Naive thymus-derived CD4-positive, alpha-beta T cell (primary cell): Measurements from ENCODE around the gene WNT3A. TPM values are rescaled to one million over a fixed set of nuclear protein-coding genes. Genes with fewer than 3 reads are reported as not detected.

Experiments used
- ATAC-seq: fragments of 150-1000 bp; cut with Tn5 transposase; 2 replicates; pipeline ENCODE4 v1.10.0; 2021; ENCODE audit warnings: mild to moderate bottlenecking, moderate library complexity
- CTCF ChIA-PET: fragments of 350-600 bp; sonication (Branson Sonifier 250); formaldehyde crosslinking; loops from one replicate; lab custom pipeline; 2021; ENCODE audit warnings: antibody characterized with exemption; lab: Charles Lee
- POLR2A ChIA-PET: fragments of 350-600 bp; sonication (Branson Sonifier 250); formaldehyde crosslinking; loops from one replicate; lab custom pipeline; 2021; ENCODE audit warnings: antibody characterized with exemption, inconsistent platforms; lab: Charles Lee
- DNase-seq, 9 donors: peaks; one replicate each; pipeline versions ENCODE4 v3.0.0 to v3.0.0-alpha.2; 2020 to 2022; ENCODE audit warnings: mixed read lengths in 1 of 9
- H3K27ac ChIP-seq: one replicate; pipeline ENCODE4 v1.7.0; 2013; ENCODE audit warnings: mild to moderate bottlenecking, low read depth, low read length, moderate library complexity
- H3K27me3 ChIP-seq, 2 donors: one replicate each; pipeline ENCODE4 v1.7.0; 2013; ENCODE audit warnings: low read length in 2 of 2, mild to moderate bottlenecking in 2 of 2, moderate library complexity in 2 of 2; ENCODE audit not compliant: control insufficient read depth in 2 of 2, insufficient read depth in 2 of 2
- H3K36me3 ChIP-seq, 3 experiments: 1 replicate in 2 of 3; 2 replicates in 1 of 3; pipeline ENCODE4 v1.7.0; 2013; ENCODE audit warnings: low read length in 3 of 3, mild to moderate bottlenecking in 3 of 3, moderate library complexity in 1 of 3; ENCODE audit not compliant: insufficient read depth in 3 of 3, control insufficient read depth in 2 of 3
- H3K4me1 ChIP-seq, 2 donors: one replicate each; pipeline ENCODE4 v1.7.0; 2013; ENCODE audit warnings: low read length in 2 of 2, mild to moderate bottlenecking in 2 of 2, moderate library complexity in 1 of 2; ENCODE audit not compliant: control insufficient read depth in 2 of 2, insufficient read depth in 2 of 2
- H3K4me3 ChIP-seq: 2 replicates; pipeline ENCODE4 v1.7.0; 2013; ENCODE audit warnings: mild to moderate bottlenecking, low read length
- H3K9me3 ChIP-seq, 3 experiments: 1 replicate in 2 of 3; 2 replicates in 1 of 3; pipeline ENCODE4 v1.7.0; 2013; ENCODE audit warnings: low read length in 3 of 3; ENCODE audit not compliant: control insufficient read depth in 2 of 3
- H3K27ac Mint-ChIP-seq, 9 donors: one replicate each; pipeline ENCODE4 v1.8.0; 2020 to 2022; ENCODE audit warnings: mixed read lengths in 9 of 9, mild to moderate bottlenecking in 8 of 9, moderate library complexity in 5 of 9, inconsistent platforms in 2 of 9
- H3K27me3 Mint-ChIP-seq, 5 donors: one replicate each; pipeline ENCODE4 v1.8.0; 2021 to 2022; ENCODE audit warnings: mixed read lengths in 5 of 5, mild to moderate bottlenecking in 1 of 5
- H3K36me3 Mint-ChIP-seq, 5 donors: one replicate each; pipeline ENCODE4 v1.8.0; 2020 to 2022; ENCODE audit warnings: mixed read lengths in 5 of 5, mild to moderate bottlenecking in 3 of 5, inconsistent platforms in 1 of 5
- H3K4me1 Mint-ChIP-seq, 7 donors: one replicate each; pipeline ENCODE4 v1.8.0; 2020 to 2022; ENCODE audit warnings: mixed read lengths in 7 of 7, mild to moderate bottlenecking in 3 of 7, inconsistent platforms in 1 of 7
- H3K4me3 Mint-ChIP-seq, 10 donors: one replicate each; pipeline ENCODE4 v1.8.0; 2020 to 2022; ENCODE audit warnings: mild to moderate bottlenecking in 10 of 10, mixed read lengths in 10 of 10, moderate library complexity in 6 of 10, inconsistent platforms in 2 of 10
- H3K9me3 Mint-ChIP-seq, 11 donors: one replicate each; pipeline ENCODE4 v1.8.0; 2020 to 2022; ENCODE audit warnings: mixed read lengths in 11 of 11, mild to moderate bottlenecking in 4 of 11, inconsistent platforms in 1 of 11, moderate library complexity in 1 of 11
- intact Hi-C, 2 donors: fragments of 100-400 bp; cut with micrococcal nuclease; formaldehyde crosslinking; loops; one replicate each; pipeline ENCODE4 v1.15.1; 2023
- polyA plus RNA-seq, 2 donors: library from polyadenylated mRNA; unstranded; fragments of 300-500 nt; fragmentation: Illumina TruSeq; gene quantifications; one replicate each; pipeline ENCODE4 v1.2.3, GENCODE V29; 2021
- total RNA-seq, 6 experiments: library from RNA in 5 of 6; stranded (reverse) in 5 of 6; gene quantifications; 1 replicate in 5 of 6; 2 replicates in 1 of 6; pipeline ENCODE4 v1.2.3 and lab custom pipeline; 2021 to 2026

WNT3A gene
- total and polyA plus RNA-seq, 7 experiments from 2014 or later = not detected

DNA sequence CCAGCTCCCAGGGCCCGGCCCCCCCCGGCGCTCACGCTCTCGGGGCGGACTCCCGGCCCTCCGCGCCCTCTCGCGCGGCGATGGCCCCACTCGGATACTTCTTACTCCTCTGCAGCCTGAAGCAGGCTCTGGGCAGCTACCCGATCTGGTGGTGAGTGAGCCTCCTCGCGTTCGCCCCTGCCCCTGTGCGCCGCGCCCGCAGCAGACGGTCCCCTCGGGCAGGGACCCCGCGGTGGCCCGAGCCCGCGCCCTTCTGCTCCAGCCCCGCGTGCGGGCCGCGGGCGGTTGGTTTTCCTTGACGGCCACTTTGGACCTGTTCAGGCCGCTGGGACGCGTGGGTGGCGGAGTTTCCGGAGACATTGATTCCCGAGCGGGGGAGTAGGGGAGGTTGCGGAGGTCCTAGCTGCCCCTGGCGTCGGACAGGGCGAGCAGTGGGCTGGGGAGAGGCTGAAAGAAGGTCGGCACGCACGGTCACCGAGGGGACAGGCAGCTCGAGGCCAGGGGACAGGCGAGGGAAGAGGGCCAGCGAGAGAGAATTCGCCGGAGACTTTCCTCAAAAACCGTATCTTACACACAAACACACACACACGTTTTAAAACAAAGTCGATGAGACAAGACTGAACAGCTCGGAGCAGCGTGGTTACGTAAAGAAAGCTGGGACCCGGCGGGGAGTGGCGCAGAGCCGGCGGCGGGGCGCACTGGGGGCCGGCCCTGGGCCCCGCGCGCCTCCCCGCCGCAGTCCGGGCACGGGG, 427 bp downstream of the WNT3A start:
- intact Hi-C loops = no loop called here
- peaks cover 0 to 16% (median 8%) of the 10 kb centered on the region in 7 donors for H3K4me1 Mint-ChIP-seq
- H3K27ac Mint-ChIP-seq = no peak overlapping the region
- ATAC-seq (no peak), DNase-seq (peak in 2 of 9 donors; percentile 3 to 18)
- Histone ChIP-seq H3K27ac (no peak overlapping the region), H3K36me3 (no peaks in the 10 kb centered on the region), H3K9me3 (no peaks in the 10 kb centered on the region), H3K27me3 (peaks cover 6 to 17% of the 10 kb centered on the region in 2 donors), H3K4me1 (no peaks in the 10 kb centered on the region), H3K4me3 (no peak overlapping the region)
- H3K4me3 Mint-ChIP-seq = peak overlapping the region in 2 of 10 donors; percentile 40 to 73
- CTCF ChIA-PET = no interaction called here
- H3K27me3 Mint-ChIP-seq = peaks cover 38 to 71% (median 53%) of the 10 kb centered on the region in 5 donors
- H3K9me3 Mint-ChIP-seq = no peaks in the 10 kb centered on the region
- H3K36me3 Mint-ChIP-seq = no peaks in the 10 kb centered on the region
- POLR2A ChIA-PET = interaction anchor here (0.6 kb wide), 1 partner anchor 38 kb away, joined by 3 read pairs; no protein-coding TSS in a partner anchor

DNA sequence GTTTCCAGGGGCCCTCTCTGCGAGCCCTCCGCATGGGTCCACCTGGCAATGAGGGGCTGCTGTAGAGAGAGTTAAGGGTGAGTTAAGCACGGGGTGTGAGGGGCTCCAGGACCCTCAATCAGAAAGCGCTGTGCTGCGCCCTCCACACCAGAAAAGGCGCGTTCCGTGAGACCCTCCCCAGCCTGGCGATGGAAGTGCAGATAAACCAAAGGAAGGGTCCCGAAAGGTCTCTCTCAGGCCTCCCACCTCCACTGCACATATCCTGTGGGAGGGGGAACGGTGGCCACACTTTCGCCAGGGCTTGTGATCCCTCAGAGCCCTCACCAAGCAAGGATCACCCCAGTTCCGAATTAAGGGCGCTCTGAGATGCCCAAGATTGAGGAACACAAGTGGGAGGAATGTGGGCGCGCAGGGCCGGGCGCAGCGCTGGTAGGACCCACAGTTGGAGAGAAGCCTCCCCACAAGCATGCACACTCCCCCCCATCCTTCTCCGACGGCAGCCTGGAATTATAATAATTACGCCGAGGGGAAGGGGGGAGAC, 1.1 kb downstream of the WNT3A start:
- H3K27ac ChIP-seq = no peak overlapping the region
- no peaks in the 10 kb centered on the region for H3K4me1 ChIP-seq
- H3K36me3 ChIP-seq = no peaks in the 10 kb centered on the region
- Mint-ChIP-seq H3K27me3 (peaks cover 36 to 66% (median 48%) of the 10 kb centered on the region in 5 donors), H3K27ac (no peak overlapping the region), H3K9me3 (no peaks in the 10 kb centered on the region), H3K4me3 (peak overlapping the region in 2 of 10 donors; percentile 52 to 73), H3K36me3 (no peaks in the 10 kb centered on the region), H3K4me1 (peaks cover 0 to 16% (median 8%) of the 10 kb centered on the region in 7 donors)
- ChIA-PET POLR2A (interaction anchor here (0.6 kb wide), 1 partner anchor 37 kb away, joined by 3 read pairs; no protein-coding TSS in a partner anchor), CTCF (no interaction called here)
- peaks cover 6 to 17% of the 10 kb centered on the region in 2 donors for H3K27me3 ChIP-seq
- ATAC-seq = no peak
- DNase-seq = peak in 1 of 9 donors; percentile 19
- no peaks in the 10 kb centered on the region for H3K9me3 ChIP-seq
- no peak overlapping the region for H3K4me3 ChIP-seq
- intact Hi-C loops = no loop called here

DNA sequence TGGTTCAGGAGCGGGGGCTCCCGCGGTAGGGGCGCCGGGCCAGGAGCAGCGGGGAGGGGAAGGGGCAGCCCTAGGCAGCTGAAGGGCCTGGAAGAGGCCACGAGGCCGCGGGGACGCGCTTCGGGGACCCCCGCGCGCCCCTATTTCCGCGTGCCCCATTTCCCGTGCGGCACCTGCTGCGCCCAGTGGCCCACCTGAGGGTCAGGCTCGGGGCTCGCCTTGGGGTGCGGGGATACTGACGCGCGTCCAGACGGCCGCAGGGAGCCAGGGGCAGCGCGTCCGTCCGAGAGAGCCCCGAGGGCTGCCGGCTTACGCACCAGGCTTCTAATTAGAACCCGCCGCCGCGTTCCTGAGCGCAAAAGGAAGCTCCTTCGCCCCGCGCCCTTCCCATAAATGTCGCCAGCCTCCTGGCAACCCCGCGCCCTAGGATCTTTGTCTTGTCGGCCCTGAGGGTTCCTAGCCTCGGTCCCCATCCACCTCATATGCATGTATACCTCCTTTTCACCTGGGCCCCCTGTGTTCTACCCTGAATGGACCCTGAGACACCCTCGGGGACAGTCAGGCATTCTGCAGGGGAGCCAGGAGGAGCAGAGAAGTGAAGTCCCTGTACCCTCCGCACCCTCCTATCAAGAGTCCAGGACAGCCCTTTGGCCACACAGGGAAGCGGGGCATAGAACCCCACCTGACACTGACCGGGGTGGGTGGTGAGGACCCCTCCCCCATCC, 1.8 kb downstream of the WNT3A start:
- Histone ChIP-seq H3K27ac (no peak overlapping the region), H3K27me3 (peaks cover 6 to 17% of the 10 kb centered on the region in 2 donors), H3K36me3 (no peaks in the 10 kb centered on the region), H3K4me3 (no peak overlapping the region), H3K9me3 (no peaks in the 10 kb centered on the region), H3K4me1 (no peaks in the 10 kb centered on the region)
- intact Hi-C loops = no loop called here
- ATAC-seq (no peak), DNase-seq (peak in 1 of 9 donors; percentile 19)
- H3K9me3 Mint-ChIP-seq = no peaks in the 10 kb centered on the region
- peak overlapping the region in 9 of 10 donors; percentile 29 to 74 (median 36) for H3K4me3 Mint-ChIP-seq
- H3K27me3 Mint-ChIP-seq = peaks cover 32 to 62% (median 45%) of the 10 kb centered on the region in 5 donors
- H3K27ac Mint-ChIP-seq = no peak overlapping the region
- CTCF ChIA-PET = no interaction called here
- POLR2A ChIA-PET = no interaction called here
- H3K36me3 Mint-ChIP-seq = no peaks in the 10 kb centered on the region
- peaks cover 0 to 16% (median 8%) of the 10 kb centered on the region in 7 donors for H3K4me1 Mint-ChIP-seq

DNA sequence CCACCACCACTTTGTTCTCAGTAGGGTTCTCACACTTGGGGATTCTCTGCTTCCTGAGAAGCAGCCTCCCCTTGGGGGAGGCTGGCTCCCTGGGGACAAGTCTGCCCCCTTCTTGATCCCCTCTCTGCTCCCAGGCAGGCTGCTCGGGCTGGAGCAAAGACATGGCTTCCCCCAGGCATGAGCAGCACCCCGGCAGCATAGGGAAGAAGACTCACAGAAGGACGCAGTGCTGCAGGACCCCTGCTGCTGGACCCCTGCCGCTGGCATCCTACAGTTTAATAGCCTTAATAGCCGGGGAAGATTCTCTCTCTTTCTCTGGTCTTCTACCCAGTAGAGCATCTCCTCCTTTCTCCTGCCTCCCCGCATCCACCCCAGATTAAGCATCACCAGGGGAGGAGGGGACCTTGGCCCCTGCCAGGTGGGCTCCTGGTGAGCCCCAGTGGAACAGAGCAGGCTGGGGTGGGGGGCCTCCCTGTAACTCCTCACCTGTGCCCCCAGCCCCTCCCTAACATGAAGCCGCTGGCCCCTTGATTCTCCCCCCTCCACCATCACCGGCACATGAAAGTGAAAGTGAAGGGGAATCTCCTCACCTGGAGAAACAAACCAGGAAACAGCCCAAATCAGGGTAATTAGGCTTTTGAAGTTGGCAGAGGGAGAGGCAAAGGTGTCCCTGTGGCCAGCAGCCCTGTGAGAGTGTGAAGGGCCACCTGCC, 2.5 kb downstream of the WNT3A start:
- H3K36me3 ChIP-seq = no peaks in the 10 kb centered on the region
- CTCF ChIA-PET = no interaction called here
- POLR2A ChIA-PET = no interaction called here
- Mint-ChIP-seq H3K27me3 (peaks cover 25 to 55% (median 38%) of the 10 kb centered on the region in 5 donors), H3K9me3 (no peaks in the 10 kb centered on the region), H3K27ac (no peak overlapping the region), H3K4me3 (peak overlapping the region in 9 of 10 donors; percentile 35 to 74 (median 48)), H3K4me1 (peaks cover 0 to 16% (median 8%) of the 10 kb centered on the region in 7 donors), H3K36me3 (no peaks in the 10 kb centered on the region)
- intact Hi-C loops = no loop called here
- ATAC-seq (no peak), DNase-seq (no peak)
- peaks cover 6 to 12% of the 10 kb centered on the region in 2 donors for H3K27me3 ChIP-seq
- H3K27ac ChIP-seq = no peak overlapping the region
- no peaks in the 10 kb centered on the region for H3K4me1 ChIP-seq
- H3K9me3 ChIP-seq = no peaks in the 10 kb centered on the region
- H3K4me3 ChIP-seq = peak overlapping the region; percentile 30

- DNase-seq = peak in 1 of 9 donors; percentile 13
- no peak overlapping the region for H3K27ac ChIP-seq
- Mint-ChIP-seq H3K36me3 (no peaks in the 10 kb centered on the region), H3K9me3 (no peaks in the 10 kb centered on the region), H3K27ac (no peak overlapping the region), H3K27me3 (peaks cover 23 to 51% (median 30%) of the 10 kb centered on the region in 5 donors), H3K4me3 (peak overlapping the region in 6 of 10 donors; percentile 27 to 74 (median 45)), H3K4me1 (peaks cover 0 to 16% (median 8%) of the 10 kb centered on the region in 7 donors)
- H3K4me3 ChIP-seq = peak overlapping the region; percentile 30
- no peaks in the 10 kb centered on the region for H3K4me1 ChIP-seq
- H3K9me3 ChIP-seq = no peaks in the 10 kb centered on the region
- intact Hi-C loops = no loop called here
- no peaks in the 10 kb centered on the region for H3K36me3 ChIP-seq
- no peak for ATAC-seq
- ChIA-PET CTCF (interaction anchor here (0.6 kb wide), 1 partner anchor 1249 kb away, joined by 3 read pairs; no protein-coding TSS in a partner anchor), POLR2A (no interaction called here)
- H3K27me3 ChIP-seq = peaks cover 0 to 4% of the 10 kb centered on the region in 2 donors
Measured at GRCh38 chr1:228009828-228010775, 3.3 kb downstream of the WNT3A start.
